ENCODE data around the gene TSPOAP1.

TSPOAP1 gene

GRCh38 chr17:58279016-58279711 is 49.4 kb downstream of the TSPOAP1 start:
- Histone ChIP-seq H3K27ac (ENCODE audit: low read length) (no peak overlapping the region), H3K27me3 (ENCODE audit: control insufficient read depth in 1 of 2, insufficient read depth in 2 of 2, low read length in 2 of 2) (peaks cover 9 to 15% of the 10 kb centered on the region in 2 donors), H3K4me1 (ENCODE audit: control insufficient read depth, insufficient read depth, low read length) (peaks cover 7% of the 10 kb centered on the region), H3K9me3 (ENCODE audit: control insufficient read depth in 2 of 2, low read length in 2 of 2) (no peaks in the 10 kb centered on the region), H3K9ac (ENCODE audit: low read length in 2 of 2) (no peak overlapping the region), H3K4me3 (ENCODE audit: low read length in 2 of 2) (peak overlapping the region in 1 of 2 donors; percentile 52), H3K36me3 (ENCODE audit: control insufficient read depth in 2 of 2, insufficient read depth in 2 of 2, low read length in 2 of 2) (no peaks in the 10 kb centered on the region)

DNA sequence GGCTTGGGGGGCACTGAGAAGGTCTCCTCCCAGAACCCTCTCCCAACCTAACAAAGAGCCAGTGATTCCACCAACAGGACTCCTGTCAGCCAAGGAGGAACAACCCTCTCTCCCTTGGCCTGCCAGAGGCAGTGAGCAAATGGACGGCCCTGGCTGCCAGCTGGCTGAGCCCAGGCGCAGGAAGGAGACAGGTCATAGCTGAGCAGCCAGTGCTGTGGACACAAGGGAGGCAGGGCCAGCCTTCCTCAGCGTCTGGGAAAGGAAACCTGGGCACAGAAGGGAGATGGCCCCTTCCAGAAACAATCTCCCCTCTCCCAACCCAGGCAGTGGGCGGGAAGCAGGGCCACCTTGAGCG is 50.0 kb downstream of the TSPOAP1 start:
- no peak overlapping the region for H3K27ac ChIP-seq (ENCODE audit: low read length)
- H3K9me3 ChIP-seq (ENCODE audit: control insufficient read depth in 2 of 2, low read length in 2 of 2) = no peaks in the 10 kb centered on the region
- no peaks in the 10 kb centered on the region for H3K36me3 ChIP-seq (ENCODE audit: control insufficient read depth in 2 of 2, insufficient read depth in 2 of 2, low read length in 2 of 2)
- H3K4me1 ChIP-seq (ENCODE audit: control insufficient read depth, insufficient read depth, low read length) = peaks cover 7% of the 10 kb centered on the region
- peaks cover 7 to 13% of the 10 kb centered on the region in 2 donors for H3K27me3 ChIP-seq (ENCODE audit: control insufficient read depth in 1 of 2, insufficient read depth in 2 of 2, low read length in 2 of 2)
- peak overlapping the region in 1 of 2 donors; percentile 52 for H3K4me3 ChIP-seq (ENCODE audit: low read length in 2 of 2)
- H3K9ac ChIP-seq (ENCODE audit: low read length in 2 of 2) = no peak overlapping the region

- Histone ChIP-seq H3K4me3 (ENCODE audit: low read length in 2 of 2) (no peak overlapping the region), H3K9ac (ENCODE audit: low read length in 2 of 2) (no peak overlapping the region), H3K27ac (ENCODE audit: low read length) (no peak overlapping the region), H3K27me3 (ENCODE audit: control insufficient read depth in 1 of 2, insufficient read depth in 2 of 2, low read length in 2 of 2) (peaks cover 7 to 13% of the 10 kb centered on the region in 2 donors), H3K4me1 (ENCODE audit: control insufficient read depth, insufficient read depth, low read length) (peaks cover 7% of the 10 kb centered on the region), H3K9me3 (ENCODE audit: control insufficient read depth in 2 of 2, low read length in 2 of 2) (no peaks in the 10 kb centered on the region), H3K36me3 (ENCODE audit: control insufficient read depth in 2 of 2, insufficient read depth in 2 of 2, low read length in 2 of 2) (no peaks in the 10 kb centered on the region)
These were observed 50.6 kb downstream of the TSPOAP1 start for GRCh38 chr17:58277802-58278595.

DNA sequence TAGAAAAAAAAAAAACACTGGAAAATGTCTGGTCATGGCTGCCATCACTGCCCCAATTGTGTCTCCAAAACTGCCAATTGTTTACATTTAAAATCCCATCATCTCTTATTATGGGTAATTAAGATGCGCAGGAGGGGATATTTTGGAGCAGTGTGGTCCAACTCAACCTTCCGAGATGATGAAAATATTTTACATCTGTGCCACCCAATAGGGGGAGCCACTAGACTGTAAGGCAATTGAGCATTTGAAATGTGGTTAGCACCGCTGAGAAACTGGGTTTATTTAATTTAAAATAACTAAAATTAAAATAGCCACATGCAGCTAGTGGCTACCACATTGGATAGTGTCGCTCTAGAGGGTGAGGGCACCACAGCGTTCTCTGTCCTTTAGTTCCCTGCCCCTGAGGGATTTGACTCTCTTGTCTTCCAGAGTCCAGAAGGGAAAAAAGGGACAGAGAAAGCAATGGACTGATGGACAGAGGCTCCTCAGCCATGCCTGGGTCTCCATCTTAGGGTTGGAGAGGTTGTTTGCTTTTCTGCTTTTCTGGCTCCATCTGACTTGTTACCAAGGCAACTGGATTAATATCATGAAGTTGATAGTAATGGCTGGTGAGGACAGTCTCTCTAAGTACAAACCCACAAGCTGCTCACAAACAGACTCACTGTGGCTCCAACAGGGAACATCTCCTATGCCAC is 51.3 kb downstream of the TSPOAP1 start:
- Histone ChIP-seq H3K4me3 (ENCODE audit: low read length in 2 of 2) (no peak overlapping the region), H3K9ac (ENCODE audit: low read length in 2 of 2) (no peak overlapping the region), H3K27ac (ENCODE audit: low read length) (no peak overlapping the region), H3K27me3 (ENCODE audit: control insufficient read depth in 1 of 2, insufficient read depth in 2 of 2, low read length in 2 of 2) (peaks cover 7 to 15% of the 10 kb centered on the region in 2 donors), H3K9me3 (ENCODE audit: control insufficient read depth in 2 of 2, low read length in 2 of 2) (no peaks in the 10 kb centered on the region), H3K4me1 (ENCODE audit: control insufficient read depth, insufficient read depth, low read length) (peaks cover 7% of the 10 kb centered on the region), H3K36me3 (ENCODE audit: control insufficient read depth in 2 of 2, insufficient read depth in 2 of 2, low read length in 2 of 2) (no peaks in the 10 kb centered on the region)

DNA sequence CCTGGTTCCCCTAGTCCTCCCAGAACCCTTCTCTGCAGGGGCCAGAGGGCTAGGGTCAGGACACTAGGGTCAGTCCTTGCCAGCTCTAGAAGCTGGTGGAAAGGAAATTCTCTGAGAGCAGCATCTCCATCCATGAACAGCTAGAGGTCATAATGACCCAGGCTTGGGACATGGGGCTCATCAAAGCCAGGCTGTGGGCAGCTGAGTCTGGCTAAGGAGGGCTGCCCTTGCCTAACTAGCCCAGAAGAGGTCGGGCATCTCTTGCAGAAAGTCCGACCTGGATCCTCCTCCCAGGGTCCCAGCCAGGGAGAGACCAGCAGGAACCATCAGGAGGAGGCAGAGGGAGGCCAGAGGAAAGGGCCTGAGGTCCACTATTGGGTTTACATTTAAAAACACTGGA is 52.2 kb downstream of the TSPOAP1 start:
- Histone ChIP-seq H3K27ac (ENCODE audit: low read length) (no peak overlapping the region), H3K4me3 (ENCODE audit: low read length in 2 of 2) (no peak overlapping the region), H3K9ac (ENCODE audit: low read length in 2 of 2) (no peak overlapping the region), H3K27me3 (ENCODE audit: control insufficient read depth in 1 of 2, insufficient read depth in 2 of 2, low read length in 2 of 2) (peaks cover 7 to 12% of the 10 kb centered on the region in 2 donors), H3K4me1 (ENCODE audit: control insufficient read depth, insufficient read depth, low read length) (peaks cover 7% of the 10 kb centered on the region), H3K36me3 (ENCODE audit: control insufficient read depth in 2 of 2, insufficient read depth in 2 of 2, low read length in 2 of 2) (no peaks in the 10 kb centered on the region), H3K9me3 (ENCODE audit: control insufficient read depth in 2 of 2, low read length in 2 of 2) (no peaks in the 10 kb centered on the region)

GRCh38 chr17:58275417-58275816 is 53.2 kb downstream of the TSPOAP1 start:
- H3K4me3 ChIP-seq (ENCODE audit: low read length in 2 of 2) = no peak overlapping the region
- peaks cover 5 to 10% of the 10 kb centered on the region in 2 donors for H3K27me3 ChIP-seq (ENCODE audit: control insufficient read depth in 1 of 2, insufficient read depth in 2 of 2, low read length in 2 of 2)
- peaks cover 7% of the 10 kb centered on the region for H3K4me1 ChIP-seq (ENCODE audit: control insufficient read depth, insufficient read depth, low read length)
- H3K36me3 ChIP-seq (ENCODE audit: control insufficient read depth in 2 of 2, insufficient read depth in 2 of 2, low read length in 2 of 2) = no peaks in the 10 kb centered on the region
- H3K9ac ChIP-seq (ENCODE audit: low read length in 2 of 2) = no peak overlapping the region
- H3K9me3 ChIP-seq (ENCODE audit: control insufficient read depth in 2 of 2, low read length in 2 of 2) = no peaks in the 10 kb centered on the region
- no peak overlapping the region for H3K27ac ChIP-seq (ENCODE audit: low read length)

GRCh38 chr17:58273453-58274104 is 55.0 kb downstream of the TSPOAP1 start:
- no peak overlapping the region for H3K9ac ChIP-seq (ENCODE audit: low read length in 2 of 2)
- peaks cover 3 to 5% of the 10 kb centered on the region in 2 donors for H3K27me3 ChIP-seq (ENCODE audit: control insufficient read depth in 1 of 2, insufficient read depth in 2 of 2, low read length in 2 of 2)
- H3K4me1 ChIP-seq (ENCODE audit: control insufficient read depth, insufficient read depth, low read length) = peaks cover under 1% of the 10 kb centered on the region
- no peak overlapping the region for H3K4me3 ChIP-seq (ENCODE audit: low read length in 2 of 2)
- H3K27ac ChIP-seq (ENCODE audit: low read length) = no peak overlapping the region
- H3K9me3 ChIP-seq (ENCODE audit: control insufficient read depth in 2 of 2, low read length in 2 of 2) = no peaks in the 10 kb centered on the region
- no peaks in the 10 kb centered on the region for H3K36me3 ChIP-seq (ENCODE audit: control insufficient read depth in 2 of 2, insufficient read depth in 2 of 2, low read length in 2 of 2)

GRCh38 chr17:58272367-58273280 is 56.0 kb downstream of the TSPOAP1 start:
- no peak overlapping the region for H3K4me3 ChIP-seq (ENCODE audit: low read length in 2 of 2)
- no peak overlapping the region for H3K27ac ChIP-seq (ENCODE audit: low read length)
- no peak overlapping the region for H3K9ac ChIP-seq (ENCODE audit: low read length in 2 of 2)
- H3K4me1 ChIP-seq (ENCODE audit: control insufficient read depth, insufficient read depth, low read length) = no peaks in the 10 kb centered on the region
- H3K9me3 ChIP-seq (ENCODE audit: control insufficient read depth in 2 of 2, low read length in 2 of 2) = no peaks in the 10 kb centered on the region
- no peaks in the 10 kb centered on the region for H3K36me3 ChIP-seq (ENCODE audit: control insufficient read depth in 2 of 2, insufficient read depth in 2 of 2, low read length in 2 of 2)
- H3K27me3 ChIP-seq (ENCODE audit: control insufficient read depth in 1 of 2, insufficient read depth in 2 of 2, low read length in 2 of 2) = peaks cover 3 to 7% of the 10 kb centered on the region in 2 donors

DNA sequence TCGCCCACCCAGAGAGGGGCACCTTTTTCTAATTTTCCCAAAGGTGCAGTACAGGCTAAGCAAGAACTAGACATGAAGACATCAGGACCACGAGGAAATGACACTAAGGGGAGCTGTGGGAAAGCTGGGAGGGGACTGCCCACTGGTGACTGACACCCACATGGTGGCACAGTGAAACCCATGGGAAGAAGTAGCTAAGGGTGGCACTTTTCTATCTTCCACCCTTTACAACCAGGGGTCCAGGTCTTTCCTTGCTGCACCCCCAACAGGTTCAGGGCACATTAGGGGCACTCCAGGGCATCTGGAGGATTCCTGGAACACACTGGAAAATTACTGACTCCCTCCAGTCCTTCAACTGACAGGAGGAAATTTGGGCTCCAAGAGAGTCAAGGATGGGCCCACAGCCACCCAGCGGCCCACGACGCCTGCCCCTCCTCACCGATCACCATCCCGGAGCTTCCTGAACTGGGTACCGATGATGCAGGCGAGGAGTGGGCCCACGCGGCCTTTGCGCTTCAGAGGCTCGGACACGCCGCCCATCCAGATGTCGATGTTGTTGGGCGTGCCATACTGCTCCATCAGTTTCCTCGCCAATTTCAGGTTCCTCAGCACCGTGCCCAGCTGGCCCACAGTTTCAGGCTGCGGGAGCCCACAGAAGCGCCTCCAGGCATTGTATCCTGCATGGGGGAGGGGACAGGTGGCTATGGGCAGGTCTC is 57.2 kb downstream of the TSPOAP1 start:
- Histone ChIP-seq H3K27me3 (ENCODE audit: control insufficient read depth in 1 of 2, insufficient read depth in 2 of 2, low read length in 2 of 2) (peaks cover 3 to 6% of the 10 kb centered on the region in 2 donors), H3K27ac (ENCODE audit: low read length) (no peak overlapping the region), H3K4me1 (ENCODE audit: control insufficient read depth, insufficient read depth, low read length) (no peaks in the 10 kb centered on the region), H3K4me3 (ENCODE audit: low read length in 2 of 2) (no peak overlapping the region), H3K9me3 (ENCODE audit: control insufficient read depth in 2 of 2, low read length in 2 of 2) (no peaks in the 10 kb centered on the region), H3K9ac (ENCODE audit: low read length in 2 of 2) (no peak overlapping the region), H3K36me3 (ENCODE audit: control insufficient read depth in 2 of 2, insufficient read depth in 2 of 2, low read length in 2 of 2) (no peaks in the 10 kb centered on the region)

Measured in stomach smooth muscle (tissue), 2 donors.